AG04450 (cell line): ENCODE results near the gene ZNF408. TPM values are rescaled to one million over a fixed set of nuclear protein-coding genes. Genes with fewer than 3 reads are reported as not detected.

Source experiments
- CTCF ChIA-PET: fragments of 300-600, 350-600 bp; formaldehyde crosslinking; extraction: SDS; loops from one replicate; lab custom pipeline; 2022; ENCODE audit warnings: antibody characterized with exemption, inconsistent platforms; lab: Charles Lee
- POLR2A ChIA-PET: fragments of 350-600 bp; formaldehyde crosslinking; extraction: SDS; loops from one replicate; lab custom pipeline; 2021; ENCODE audit warnings: antibody characterized with exemption, inconsistent platforms; lab: Yijun Ruan, JAX
- DNase-seq: peaks from one replicate; pipeline ENCODE4 v3.0.0-alpha.2; 2011; ENCODE audit warnings: low read depth, low spot score
- H3K27ac ChIP-seq: one replicate; pipeline ENCODE4 v1.5.1; 2012; ENCODE audit warnings: low read depth, low read length, control low read depth
- H3K27me3 ChIP-seq: one replicate; pipeline ENCODE4 v1.6.0; 2012; ENCODE audit warnings: low read length; ENCODE audit not compliant: control insufficient read depth, insufficient read depth
- H3K4me3 ChIP-seq: 2 replicates; pipeline ENCODE4 v1.5.1; 2011; ENCODE audit warnings: mild to moderate bottlenecking, low read depth, low read length, control low read depth
- H3K9me3 ChIP-seq: 2 replicates; pipeline ENCODE4 v1.5.1; 2012; ENCODE audit warnings: low read length; ENCODE audit not compliant: control insufficient read depth, insufficient read depth
- polyA plus RNA-seq: library from polyadenylated mRNA; depleted of rRNA; stranded (reverse); fragments of >200 nt; gene quantifications from 2 replicates; pipeline ENCODE4 v1.2.3, GENCODE V29; 2011
- TF ChIP-seq, protein P1 (sequence below): IDR thresholded peaks from 2 replicates; pipeline ENCODE4 v1.5.1; 2011; ENCODE audit warnings: low read depth, low read length, control low read depth, inconsistent platforms

The ZNF408 gene
- polyA plus RNA-seq, 1 experiment = 4.9 TPM

DNA sequence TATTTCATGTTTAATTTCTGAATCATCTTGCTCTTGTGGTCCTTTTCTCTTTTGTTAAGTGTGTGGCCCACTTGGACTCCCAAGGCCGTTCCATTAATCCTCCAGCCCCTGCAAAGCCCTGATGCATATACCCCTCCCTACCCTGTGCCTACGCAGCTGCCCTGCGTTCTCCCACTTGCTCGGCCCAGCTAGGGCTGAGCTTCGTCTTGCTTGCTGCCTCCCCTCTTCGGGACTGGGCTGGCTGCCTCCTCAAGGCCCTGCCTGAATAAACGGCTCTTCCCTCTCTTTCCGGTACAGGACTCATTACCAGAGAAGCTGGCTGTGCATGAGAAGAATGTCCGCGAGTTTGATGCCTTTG lies 28.9 kb upstream of the ZNF408 start:
- no peaks in the 10 kb centered on the region for H3K9me3 ChIP-seq
- H3K27ac ChIP-seq = no peak overlapping the region
- no peaks in the 10 kb centered on the region for H3K27me3 ChIP-seq
- no peak overlapping the region for H3K4me3 ChIP-seq
- POLR2A ChIA-PET = no interaction called here
- TF ChIP-seq, protein P1, sequence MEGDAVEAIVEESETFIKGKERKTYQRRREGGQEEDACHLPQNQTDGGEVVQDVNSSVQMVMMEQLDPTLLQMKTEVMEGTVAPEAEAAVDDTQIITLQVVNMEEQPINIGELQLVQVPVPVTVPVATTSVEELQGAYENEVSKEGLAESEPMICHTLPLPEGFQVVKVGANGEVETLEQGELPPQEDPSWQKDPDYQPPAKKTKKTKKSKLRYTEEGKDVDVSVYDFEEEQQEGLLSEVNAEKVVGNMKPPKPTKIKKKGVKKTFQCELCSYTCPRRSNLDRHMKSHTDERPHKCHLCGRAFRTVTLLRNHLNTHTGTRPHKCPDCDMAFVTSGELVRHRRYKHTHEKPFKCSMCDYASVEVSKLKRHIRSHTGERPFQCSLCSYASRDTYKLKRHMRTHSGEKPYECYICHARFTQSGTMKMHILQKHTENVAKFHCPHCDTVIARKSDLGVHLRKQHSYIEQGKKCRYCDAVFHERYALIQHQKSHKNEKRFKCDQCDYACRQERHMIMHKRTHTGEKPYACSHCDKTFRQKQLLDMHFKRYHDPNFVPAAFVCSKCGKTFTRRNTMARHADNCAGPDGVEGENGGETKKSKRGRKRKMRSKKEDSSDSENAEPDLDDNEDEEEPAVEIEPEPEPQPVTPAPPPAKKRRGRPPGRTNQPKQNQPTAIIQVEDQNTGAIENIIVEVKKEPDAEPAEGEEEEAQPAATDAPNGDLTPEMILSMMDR = no peak
- DNase-seq = no peak
- CTCF ChIA-PET = interaction anchor here (1.0 kb wide), 1 partner anchor 16 kb away, joined by 3 read pairs; no protein-coding TSS in a partner anchor

DNA sequence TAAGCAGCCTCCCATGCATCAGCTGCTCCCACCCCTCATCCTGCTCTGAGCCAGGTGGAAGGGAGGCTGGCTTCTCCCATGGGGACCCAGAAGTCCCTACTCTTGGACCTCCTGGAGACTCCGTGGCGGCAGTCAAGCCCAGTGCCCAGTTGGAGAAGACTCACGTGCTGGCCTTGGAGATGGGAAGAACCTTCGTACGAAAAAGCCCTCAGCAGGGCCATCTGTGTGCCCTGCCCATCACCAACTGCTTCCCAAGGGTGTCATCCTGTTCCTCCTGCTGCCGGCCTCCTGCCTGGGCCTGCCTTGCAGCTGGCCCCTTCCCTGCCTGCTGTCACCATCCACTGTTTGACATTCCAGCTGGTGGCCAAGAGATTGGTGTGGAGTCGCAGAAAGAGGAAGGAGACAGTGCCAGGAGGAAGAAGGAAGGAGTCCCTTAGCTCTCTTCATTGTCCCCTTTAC lies 28.4 kb upstream of the ZNF408 start:
- TF ChIP-seq, protein P1 = no peak
- no peak overlapping the region for H3K4me3 ChIP-seq
- CTCF ChIA-PET = interaction anchor here (1.0 kb wide), 1 partner anchor 15 kb away, joined by 3 read pairs; no protein-coding TSS in a partner anchor
- H3K27ac ChIP-seq = no peak overlapping the region
- no peak for DNase-seq
- H3K9me3 ChIP-seq = no peaks in the 10 kb centered on the region
- POLR2A ChIA-PET = no interaction called here
- H3K27me3 ChIP-seq = no peaks in the 10 kb centered on the region

DNA sequence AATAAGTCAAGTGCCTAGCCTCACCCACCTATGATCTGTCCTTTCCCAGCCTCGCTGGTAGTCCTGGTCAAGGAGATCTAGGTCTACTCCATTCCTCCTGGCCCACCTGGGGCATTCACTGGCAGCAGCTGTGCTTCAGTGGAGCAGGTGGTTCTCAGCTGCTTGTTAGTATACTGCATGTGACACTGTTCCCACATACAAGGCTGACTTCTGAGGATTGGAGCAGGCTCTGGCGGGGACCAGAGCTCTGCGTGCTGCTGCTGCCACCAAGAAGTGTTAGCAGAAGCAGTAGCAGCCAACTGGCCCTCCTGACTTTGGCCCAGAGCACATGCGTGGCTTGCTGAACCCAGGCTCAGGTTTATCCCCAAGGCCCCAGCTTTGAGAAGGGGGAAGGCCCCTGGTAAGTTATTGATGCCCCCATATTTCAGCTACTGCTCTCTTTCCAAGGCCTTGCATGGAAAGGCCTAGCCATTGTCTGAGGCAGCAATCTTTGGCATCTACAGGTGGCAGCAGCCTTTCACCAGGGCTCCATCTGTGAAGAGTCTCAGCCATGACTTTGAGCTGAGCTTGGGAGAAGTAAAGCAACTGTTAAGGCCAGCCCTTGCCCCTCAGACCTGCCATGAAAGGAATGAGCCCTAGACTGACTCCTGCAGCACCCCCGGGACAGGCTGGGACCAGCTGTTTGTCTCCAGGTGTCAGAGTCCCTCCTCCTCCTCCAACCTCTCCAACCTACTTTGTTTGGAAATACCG lies 26.9 kb upstream of the ZNF408 start:
- ChIA-PET POLR2A (interaction anchor here (0.7 kb wide), 1 partner anchor 66 kb away, joined by 9 read pairs; no protein-coding TSS in a partner anchor), CTCF (no interaction called here)
- H3K27ac ChIP-seq = no peak overlapping the region

DNA sequence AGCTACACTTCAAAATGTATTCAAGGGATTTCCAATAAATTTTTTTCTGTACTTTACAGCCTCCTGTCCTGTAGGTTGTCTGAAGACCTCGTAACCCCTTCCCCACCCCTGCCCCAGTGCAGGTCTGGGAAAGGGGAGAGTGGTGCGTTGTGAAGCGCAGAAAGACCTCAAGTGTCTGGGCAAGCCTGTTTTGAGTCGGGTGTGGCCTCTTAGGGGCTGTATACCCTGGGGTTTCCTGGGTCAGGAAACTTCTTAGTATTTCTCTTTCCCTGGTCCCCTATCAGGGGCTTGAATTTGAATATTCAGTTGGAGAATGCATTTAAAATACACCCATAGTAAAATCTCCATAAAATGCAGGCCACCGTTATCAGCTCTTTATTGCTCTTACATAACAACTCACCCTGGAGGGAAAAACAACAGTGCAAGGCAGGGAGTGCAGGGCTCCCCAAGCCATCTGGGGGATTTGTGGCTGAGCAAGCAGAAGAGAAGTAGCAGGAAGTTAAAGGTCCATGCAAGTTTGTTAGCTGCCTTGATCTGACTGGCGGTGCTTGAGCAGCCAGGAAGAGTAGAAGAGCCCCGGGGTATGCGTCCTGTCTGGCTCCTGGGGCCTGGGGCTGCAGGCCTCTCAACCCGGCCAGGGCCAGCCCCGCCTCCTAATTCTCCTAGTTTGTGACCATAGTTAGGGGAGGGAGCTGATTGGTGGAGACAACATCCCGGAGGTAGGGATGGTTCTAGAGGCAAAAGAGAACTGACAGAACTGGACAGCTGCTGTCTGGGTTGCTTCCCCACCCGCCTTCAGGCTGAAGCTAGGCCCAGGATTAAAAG lies 26.2 kb upstream of the ZNF408 start:
- peak overlapping the region; percentile 68 for H3K27ac ChIP-seq
- ChIA-PET POLR2A (interaction anchor here (0.7 to 2.0 kb wide), 2 partner anchors 9 to 67 kb away, joined by 7 to 9 read pairs; no protein-coding TSS in a partner anchor), CTCF (no interaction called here)
- no peaks in the 10 kb centered on the region for H3K27me3 ChIP-seq
- no peak overlapping the region for H3K4me3 ChIP-seq
- TF ChIP-seq, protein P1 = no peak
- H3K9me3 ChIP-seq = no peaks in the 10 kb centered on the region
- DNase-seq = no peak

More for the DNA sequence above, 26.9 kb upstream of the ZNF408 start:
- Histone ChIP-seq H3K4me3 (no peak overlapping the region), H3K9me3 (no peaks in the 10 kb centered on the region), H3K27me3 (no peaks in the 10 kb centered on the region)
- TF ChIP-seq, protein P1 = no peak
- DNase-seq = no peak
